SK-N-SH treated with all-trans-retinoic acid at 6 μM for 48 hours (cell line): ENCODE measurements around the gene TSEN54.

Experiments
- ATAC-seq: fragments of 200-7000 bp; cut with Tn5 transposase; 3 replicates; pipeline ENCODE4 v1.9.1; 2020; ENCODE audit warnings: mild to moderate bottlenecking, moderate library complexity
- ARNTL ChIP-seq: fragments of 450-650 bp; formaldehyde crosslinking; IDR thresholded peaks from 2 replicates; pipeline ENCODE4 v1.5.0; 2020; ENCODE audit warnings: low read depth, mild to moderate bottlenecking, moderate library complexity, borderline replicate concordance
- BACH2 ChIP-seq: fragments of 250-450 bp; sonication (Bioruptor Pico); IDR thresholded peaks from 2 replicates; pipeline ENCODE4 v1.9.0; 2021; ENCODE audit warnings: mild to moderate bottlenecking, borderline replicate concordance
- CSDC2 ChIP-seq: fragments of 250-450 bp; sonication (Bioruptor Pico); IDR thresholded peaks from 2 replicates; pipeline ENCODE4 v1.5.0; 2020; ENCODE audit warnings: mild to moderate bottlenecking, moderate library complexity
- CSRNP3 ChIP-seq: fragments of 250-450 bp; sonication (Bioruptor Pico); IDR thresholded peaks from 2 replicates; pipeline ENCODE4 v1.5.1; 2021; ENCODE audit warnings: mild to moderate bottlenecking, moderate library complexity
- ESRRG ChIP-seq: fragments of 250-450 bp; sonication (Bioruptor Pico); IDR thresholded peaks from 2 replicates; pipeline ENCODE4 v1.6.1; 2021; ENCODE audit warnings: mild to moderate bottlenecking
- GLIS3 ChIP-seq: fragments of 250-450 bp; sonication (Bioruptor Pico); IDR thresholded peaks from 2 replicates; pipeline ENCODE4 v1.5.0; 2020; ENCODE audit warnings: mild to moderate bottlenecking, moderate library complexity
- ISL1 ChIP-seq: fragments of 250-450 bp; sonication (Bioruptor Pico); IDR thresholded peaks from 2 replicates; pipeline ENCODE4 v2.1.2; 2022; ENCODE audit warnings: mild to moderate bottlenecking, moderate library complexity
- OSR1 ChIP-seq: fragments of 250-450 bp; sonication (Bioruptor Pico); IDR thresholded peaks from 2 replicates; pipeline ENCODE4 v1.8.0; 2022; ENCODE audit warnings: moderate library complexity, mild to moderate bottlenecking, inconsistent platforms
- POU6F1 ChIP-seq: fragments of 250-450 bp; sonication (Bioruptor Pico); IDR thresholded peaks from 2 replicates; pipeline ENCODE4 v1.8.0; 2021; ENCODE audit warnings: low read depth, mild to moderate bottlenecking, moderate library complexity, borderline replicate concordance
- PPARA ChIP-seq: fragments of 250-450 bp; sonication (Bioruptor Pico); IDR thresholded peaks from 2 replicates; pipeline ENCODE4 v1.5.0; 2020; ENCODE audit warnings: mild to moderate bottlenecking, borderline replicate concordance
- RARB ChIP-seq: fragments of 250-450 bp; sonication (Bioruptor Pico); IDR thresholded peaks from 2 replicates; pipeline ENCODE4 v1.8.0; 2021; ENCODE audit warnings: mild to moderate bottlenecking, moderate library complexity
- SNAI2 ChIP-seq: fragments of 250-450 bp; sonication (Bioruptor Pico); IDR thresholded peaks from 2 replicates; pipeline ENCODE4 v1.5.0; 2020; ENCODE audit warnings: mild to moderate bottlenecking, moderate library complexity
- TCF4 ChIP-seq: fragments of 250-450 bp; sonication (Bioruptor Pico); IDR thresholded peaks from 2 replicates; pipeline ENCODE4 v1.8.0; 2021; ENCODE audit warnings: mild to moderate bottlenecking, moderate library complexity, borderline replicate concordance
- TSHZ2 ChIP-seq: fragments of 250-450 bp; sonication (Bioruptor Pico); IDR thresholded peaks from 2 replicates; pipeline ENCODE4 v1.5.0; 2020; ENCODE audit warnings: mild to moderate bottlenecking, moderate library complexity
- ZFP3 ChIP-seq: fragments of 250-450 bp; sonication (Bioruptor Pico); IDR thresholded peaks from 2 replicates; pipeline ENCODE4 v1.5.0; 2020; ENCODE audit warnings: mild to moderate bottlenecking, moderate library complexity
- ZFP30 ChIP-seq: fragments of 450-650 bp; formaldehyde crosslinking; IDR thresholded peaks from 2 replicates; pipeline ENCODE4 v1.5.0; 2022; ENCODE audit warnings: mild to moderate bottlenecking, moderate library complexity
- ZNF565 ChIP-seq: fragments of 450-650 bp; formaldehyde crosslinking; conservative IDR thresholded peaks from 2 replicates; pipeline ENCODE4 v1.5.0; 2020; ENCODE audit warnings: low read depth, mild to moderate bottlenecking, moderate library complexity
- ZNF8 ChIP-seq: fragments of 450-650 bp; formaldehyde crosslinking; IDR thresholded peaks from 2 replicates; pipeline ENCODE4 v1.5.0; 2020; ENCODE audit warnings: mild to moderate bottlenecking, moderate library complexity

TSEN54 gene

GRCh38 chr17:75565618-75566017, 49.3 kb downstream of the TSEN54 start:
- ATAC-seq, result no peak
- TF ChIP-seq CSDC2 (CRISPR knock-in tag), result no peak
- TF ChIP-seq PPARA, result no peak
- TF ChIP-seq ISL1, result no peak
- no peak for TF ChIP-seq GLIS3 (CRISPR knock-in tag)
- TF ChIP-seq ARNTL, result no peak
- TF ChIP-seq ZNF8, result no peak
- TF ChIP-seq ESRRG (CRISPR knock-in tag), result no peak
- no peak for TF ChIP-seq OSR1
- TF ChIP-seq RARB (CRISPR knock-in tag), result no peak
- TF ChIP-seq BACH2 (CRISPR knock-in tag), result no peak
- no peak for TF ChIP-seq ZFP3 (CRISPR knock-in tag)
- TF ChIP-seq ZNF565 (CRISPR knock-in tag), result no peak

DNA sequence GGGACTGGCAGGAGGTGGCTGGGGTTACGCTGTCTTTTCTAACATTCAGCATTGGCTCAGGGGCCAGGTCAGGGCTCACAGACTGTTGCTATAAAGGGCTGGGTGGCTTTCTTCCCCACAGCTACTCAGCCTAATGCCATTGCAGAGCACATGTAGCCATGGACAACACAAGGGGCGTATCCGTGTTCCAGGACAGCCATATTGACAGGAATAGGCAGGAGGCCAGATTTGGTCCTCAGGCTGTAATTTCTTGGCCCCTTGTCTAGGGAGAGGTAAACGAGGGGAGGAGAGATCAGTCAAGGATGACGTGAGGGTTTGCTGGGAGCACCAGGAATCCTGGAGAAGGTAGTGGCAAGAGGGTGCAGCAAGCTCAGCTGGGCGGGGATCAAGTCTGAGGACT, 50.1 kb downstream of the TSEN54 start:
- no peak for ATAC-seq
- TF ChIP-seq TSHZ2 (CRISPR knock-in tag), result no peak
- no peak for TF ChIP-seq ZNF8
- TF ChIP-seq TCF4 (CRISPR knock-in tag), result no peak
- TF ChIP-seq OSR1, result no peak
- TF ChIP-seq BACH2 (CRISPR knock-in tag), result no peak
- no peak for TF ChIP-seq PPARA
- TF ChIP-seq ESRRG (CRISPR knock-in tag), result no peak
- no peak for TF ChIP-seq RARB (CRISPR knock-in tag)
- TF ChIP-seq ZNF565 (CRISPR knock-in tag), result no peak
- no peak for TF ChIP-seq ISL1
- TF ChIP-seq POU6F1, result no peak
- no peak for TF ChIP-seq SNAI2 (CRISPR knock-in tag)
- TF ChIP-seq ZFP30, result no peak
- no peak for TF ChIP-seq GLIS3 (CRISPR knock-in tag)

- TF ChIP-seq CSRNP3 (CRISPR knock-in tag), result no peak
- no peak for ATAC-seq
These were observed 50.5 kb downstream of the TSEN54 start for GRCh38 chr17:75566834-75567233.

DNA sequence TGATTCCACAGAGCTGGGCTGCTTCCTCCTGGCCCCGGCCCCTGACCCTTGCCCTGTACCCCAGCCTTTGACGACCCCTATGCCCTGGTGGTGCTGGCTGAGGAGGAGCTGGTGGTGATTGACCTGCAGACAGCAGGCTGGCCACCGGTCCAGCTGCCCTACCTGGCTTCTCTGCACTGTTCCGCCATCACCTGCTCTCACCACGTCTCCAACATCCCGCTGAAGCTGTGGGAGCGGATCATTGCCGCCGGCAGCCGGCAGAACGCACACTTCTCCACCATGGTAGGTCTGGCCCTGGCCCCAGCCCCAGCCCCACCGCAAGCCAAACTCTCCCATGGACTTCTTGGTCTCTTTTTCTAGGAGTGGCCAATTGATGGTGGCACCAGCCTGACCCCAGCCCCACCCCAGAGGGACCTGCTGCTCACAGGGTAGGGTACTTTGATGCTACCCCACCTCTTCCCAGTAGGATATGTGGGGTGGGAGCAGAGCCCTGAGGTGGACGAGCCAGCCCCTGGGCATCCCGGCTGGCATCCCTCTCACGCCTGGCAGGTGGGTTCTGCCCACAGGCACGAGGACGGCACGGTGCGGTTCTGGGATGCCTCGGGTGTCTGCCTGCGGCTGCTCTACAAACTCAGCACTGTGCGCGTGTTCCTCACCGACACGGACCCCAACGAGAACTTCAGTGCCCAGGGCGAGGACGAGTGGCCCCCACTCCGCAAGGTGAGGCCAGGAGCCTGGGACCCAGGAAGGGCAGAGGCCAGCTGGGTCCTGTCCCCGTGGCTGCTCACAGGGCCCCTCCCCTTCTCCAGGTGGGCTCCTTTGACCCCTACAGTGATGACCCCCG, 52.3 kb downstream of the TSEN54 start:
- TF ChIP-seq ZFP3 (CRISPR knock-in tag), result no peak
- no peak for TF ChIP-seq CSRNP3 (CRISPR knock-in tag)
- no peak for TF ChIP-seq ARNTL
- TF ChIP-seq ZFP30, result no peak
- no peak for TF ChIP-seq TCF4 (CRISPR knock-in tag)
- TF ChIP-seq SNAI2 (CRISPR knock-in tag), result no peak
- no peak for TF ChIP-seq BACH2 (CRISPR knock-in tag)
- ATAC-seq, result no peak
